Measurements from ENCODE around the gene RASGRP3.

DNA sequence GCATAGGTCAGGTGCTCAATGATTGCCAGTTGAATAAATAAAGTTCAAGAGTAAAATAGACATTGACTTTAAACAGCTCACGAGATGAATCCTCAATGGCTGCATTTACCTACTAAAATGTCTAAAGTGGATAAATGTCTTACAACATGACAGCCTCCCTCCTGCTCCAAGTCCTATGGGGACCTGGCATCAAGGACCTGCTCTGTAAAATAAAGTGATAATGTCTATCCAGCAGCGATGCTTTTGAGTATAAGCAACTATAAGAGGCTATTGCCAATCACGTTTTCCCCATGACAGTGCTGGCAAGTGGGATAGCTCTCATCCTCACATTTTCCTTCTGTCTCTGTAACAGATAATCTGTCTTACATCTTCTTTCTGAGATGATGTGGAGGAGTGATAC lies 37.0 kb downstream of the RASGRP3 start:
- no peak for TF ChIP-seq POLR2A (IDR thresholded peaks at IDR 0.05)
- no peak for TF ChIP-seq CTCF (IDR thresholded peaks at IDR 0.05 in 8 of 11, conservative IDR thresholded peaks at IDR 0.05 in 3 of 11)
